Large intestine (tissue), 3 donors: Measurements from ENCODE around the gene AOX1. TPM values are rescaled to one million over a fixed set of nuclear protein-coding genes. Genes with fewer than 3 reads are reported as not detected.
"Not testable (repeated sequence)": the region's sequence is repeated elsewhere in the genome, so short reads cannot be mapped to it uniquely, and the experiment has no call there.

Experiments
- DNase-seq, 2 donors: peaks; one replicate each; pipeline versions ENCODE4 v3.0.0 to v3.0.0-alpha.2; 2013
- H3K27ac ChIP-seq: one replicate; pipeline ENCODE4 v1.5.1; 2013; ENCODE audit warnings: low read length
- H3K27me3 ChIP-seq: 2 replicates; pipeline ENCODE4 v1.6.1; 2013; ENCODE audit warnings: low read length; ENCODE audit not compliant: control insufficient read depth, insufficient read depth
- H3K36me3 ChIP-seq: 2 replicates; pipeline ENCODE4 v1.6.1; 2013; ENCODE audit warnings: low read length; ENCODE audit not compliant: control insufficient read depth, insufficient read depth
- H3K4me1 ChIP-seq: one replicate; pipeline ENCODE4 v1.6.1; 2013; ENCODE audit warnings: low read length; ENCODE audit not compliant: control insufficient read depth, insufficient read depth
- H3K4me3 ChIP-seq: one replicate; pipeline ENCODE4 v1.5.1; 2013; ENCODE audit warnings: low read length
- H3K9me3 ChIP-seq: one replicate; pipeline ENCODE4 v1.6.1; 2013; ENCODE audit warnings: mild to moderate bottlenecking, low read depth, low read length, moderate library complexity; ENCODE audit not compliant: control insufficient read depth
- WGBS: methylation state at CpG from one replicate; pipeline ENCODE4 v1.1.5; 2013; ENCODE audit warnings: low lambda C conversion rate; ENCODE audit not compliant: insufficient coverage; 5-methylcytosine and 5-hydroxymethylcytosine counted together
- polyA plus RNA-seq: library from polyadenylated mRNA; unstranded; fragments of 120-200 nt; gene quantifications from one replicate; pipeline ENCODE4 v1.2.1, GENCODE V29; 2013

The AOX1 gene
- polyA plus RNA-seq, 1 donor, result 6.4 TPM

DNA sequence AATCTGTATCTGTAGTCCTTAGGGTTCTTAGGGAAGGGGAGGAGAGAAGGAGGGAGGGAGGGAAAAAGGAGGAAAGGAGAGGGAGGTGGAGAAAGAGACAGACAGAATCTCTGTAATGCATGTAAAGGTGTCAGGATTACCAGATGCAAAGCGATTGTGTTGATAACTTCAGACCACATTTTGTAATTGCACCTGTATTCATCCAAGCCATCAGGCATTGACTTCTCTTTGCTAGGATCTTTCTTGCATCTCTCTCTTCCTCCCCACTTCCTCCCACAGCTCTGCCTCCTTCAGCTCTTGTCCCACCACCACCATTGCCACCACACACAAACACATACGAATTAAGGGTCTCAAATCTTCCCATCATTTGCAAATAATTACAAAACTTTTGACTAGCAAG is 91.4 kb downstream of the AOX1 start:
- Histone ChIP-seq H3K9me3 (no peaks in the 10 kb centered on the region), H3K27me3 (no peaks in the 10 kb centered on the region), H3K27ac (no peak overlapping the region), H3K4me1 (no peaks in the 10 kb centered on the region), H3K36me3 (no peaks in the 10 kb centered on the region), H3K4me3 (no peak overlapping the region)
- no CpG with 5 or more reads among the region's 2 CpGs for WGBS
- no peak for DNase-seq

DNA sequence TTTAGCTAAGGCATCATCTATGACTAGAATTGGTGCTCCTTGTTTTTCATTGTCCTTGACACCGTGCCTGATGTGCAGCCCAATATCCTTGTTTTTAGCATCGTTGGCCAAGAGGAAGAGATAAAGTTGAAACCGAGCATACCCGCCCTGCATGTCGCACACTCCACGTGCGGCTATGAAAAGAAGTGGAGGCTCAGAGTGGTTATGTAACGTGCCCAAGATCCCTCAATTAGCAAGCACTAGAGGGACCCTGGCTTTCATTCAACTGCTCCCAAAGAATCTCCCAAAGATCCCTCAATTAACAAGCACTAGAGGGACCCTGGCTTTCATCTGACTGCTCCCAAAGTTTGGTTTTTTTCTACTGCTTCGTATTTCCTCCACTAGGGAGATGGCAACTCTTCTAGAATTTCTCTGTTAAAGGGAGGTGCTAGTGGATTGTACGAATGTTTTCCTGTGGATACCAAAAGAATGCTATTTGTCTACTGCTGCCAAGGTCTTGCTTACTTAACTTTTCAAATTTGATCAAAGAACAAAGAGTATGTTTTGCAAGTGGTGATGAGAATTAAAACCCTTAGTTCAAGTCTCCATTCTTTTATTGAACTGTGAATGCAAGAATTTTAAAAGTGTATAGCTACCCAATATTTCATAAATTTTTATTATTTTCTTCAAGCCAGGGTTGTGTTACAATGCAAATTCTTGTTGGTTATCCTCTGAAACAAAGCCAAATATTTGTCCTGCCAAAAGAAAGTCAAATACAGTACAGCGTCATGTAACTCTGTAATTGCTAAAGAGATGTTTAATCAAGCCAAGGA is 92.1 kb downstream of the AOX1 start:
- Histone ChIP-seq H3K36me3 (no peaks in the 10 kb centered on the region), H3K4me3 (no peak overlapping the region), H3K4me1 (no peaks in the 10 kb centered on the region), H3K27me3 (no peaks in the 10 kb centered on the region), H3K9me3 (no peaks in the 10 kb centered on the region), H3K27ac (no peak overlapping the region)
- DNase-seq, result no peak
- WGBS, result 60% methylated on average over 1 of the region's 11 CpGs

DNA sequence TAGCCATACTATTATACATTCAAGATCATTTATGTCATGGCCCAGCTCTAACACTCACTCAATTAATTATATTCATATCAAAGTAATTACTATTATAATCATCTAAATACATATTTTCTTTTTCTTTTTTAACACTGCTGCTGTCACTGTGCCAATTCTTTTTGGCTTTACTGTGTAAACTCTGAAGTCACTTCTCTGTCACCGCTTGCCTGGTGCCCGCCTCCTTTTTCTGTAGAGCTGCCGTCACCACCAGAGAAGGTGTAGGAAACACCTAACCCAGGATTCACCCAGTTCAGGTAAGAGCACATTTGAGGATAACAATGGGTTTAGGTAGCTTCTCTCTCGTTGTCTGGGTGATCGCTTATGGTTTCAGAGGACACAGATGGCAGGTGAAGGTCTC is 93.3 kb downstream of the AOX1 start:
- no peaks in the 10 kb centered on the region for H3K4me1 ChIP-seq
- H3K4me3 ChIP-seq, result no peak overlapping the region
- no peaks in the 10 kb centered on the region for H3K9me3 ChIP-seq
- DNase-seq, result no peak
- no peaks in the 10 kb centered on the region for H3K36me3 ChIP-seq
- no peaks in the 10 kb centered on the region for H3K27me3 ChIP-seq
- H3K27ac ChIP-seq, result no peak overlapping the region
- WGBS, result no CpG with 5 or more reads among the region's 5 CpGs

DNA sequence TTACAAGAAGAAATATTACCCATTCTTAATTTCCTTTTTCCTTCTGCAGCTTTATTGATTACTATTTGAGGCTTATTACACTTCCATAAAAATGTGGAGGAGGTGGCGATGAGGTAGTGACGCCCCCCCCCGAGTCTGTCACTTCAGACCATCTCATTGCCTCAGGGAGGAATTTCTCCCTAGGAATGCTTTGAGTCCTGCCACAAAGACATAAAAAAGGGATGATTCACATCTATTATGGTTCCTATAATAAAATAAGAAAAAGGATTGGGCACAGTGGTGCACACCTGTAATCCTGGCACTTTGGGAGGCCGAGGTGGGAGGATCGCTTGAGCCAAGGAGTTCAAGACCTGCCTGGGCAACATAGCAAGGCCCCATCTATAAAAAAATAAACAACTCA is 93.7 kb downstream of the AOX1 start:
- Histone ChIP-seq H3K9me3 (no peaks in the 10 kb centered on the region), H3K4me1 (no peaks in the 10 kb centered on the region), H3K27ac (no peak overlapping the region), H3K36me3 (no peaks in the 10 kb centered on the region), H3K4me3 (no peak overlapping the region), H3K27me3 (no peaks in the 10 kb centered on the region)
- no CpG with 5 or more reads among the region's 5 CpGs for WGBS
- DNase-seq, result no peak

DNA sequence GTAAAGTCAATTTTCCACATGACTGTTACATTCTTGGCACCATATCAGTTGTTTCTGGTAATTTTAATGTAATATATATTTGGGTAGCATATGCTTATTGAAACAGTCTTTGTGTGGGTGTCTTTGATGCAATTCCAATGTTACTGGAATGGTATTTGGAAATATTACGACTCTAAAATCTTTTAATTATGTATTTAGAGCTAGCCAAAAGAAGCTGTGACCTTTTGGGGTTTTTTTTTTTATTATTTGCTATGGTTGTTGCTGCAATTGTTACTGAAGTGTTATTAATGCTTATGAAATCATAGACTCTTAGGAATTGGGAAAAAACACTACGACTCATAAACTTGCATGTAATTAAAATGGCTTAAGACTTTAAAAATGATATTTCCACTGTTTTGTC is 95.9 kb downstream of the AOX1 start:
- 80% methylated on average over 2 of the region's 2 CpGs for WGBS

DNA sequence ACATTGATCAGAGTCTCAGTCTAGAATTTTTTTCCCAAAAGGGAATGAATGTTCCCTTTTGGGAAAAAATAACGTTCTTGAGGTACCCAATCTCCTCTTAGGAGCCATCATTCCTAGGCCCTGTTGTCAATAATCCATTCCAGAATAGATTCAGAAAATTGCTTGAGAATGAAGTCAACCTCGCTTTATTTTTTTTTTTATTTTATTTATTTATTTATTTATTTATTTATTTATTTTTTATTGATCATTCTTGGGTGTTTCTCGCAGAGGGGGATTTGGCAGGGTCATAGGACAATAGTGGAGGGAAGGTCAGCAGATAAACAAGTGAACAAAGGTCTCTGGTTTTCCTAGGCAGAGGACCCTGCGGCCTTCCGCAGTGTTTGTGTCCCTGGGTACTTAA is 96.6 kb downstream of the AOX1 start:
- H3K4me1 ChIP-seq, H3K4me3 ChIP-seq, H3K36me3 ChIP-seq, H3K27me3 ChIP-seq, H3K9me3 ChIP-seq, DNase-seq, H3K27ac ChIP-seq: not testable (repeated sequence)
- WGBS, result 100% methylated on average over 1 of the region's 5 CpGs

More for the DNA sequence above, 95.9 kb downstream of the AOX1 start:
- Histone ChIP-seq H3K4me3 (no peak overlapping the region), H3K9me3 (no peaks in the 10 kb centered on the region), H3K27me3 (no peaks in the 10 kb centered on the region), H3K27ac (no peak overlapping the region), H3K4me1 (no peaks in the 10 kb centered on the region), H3K36me3 (no peaks in the 10 kb centered on the region)
- DNase-seq, result no peak

DNA sequence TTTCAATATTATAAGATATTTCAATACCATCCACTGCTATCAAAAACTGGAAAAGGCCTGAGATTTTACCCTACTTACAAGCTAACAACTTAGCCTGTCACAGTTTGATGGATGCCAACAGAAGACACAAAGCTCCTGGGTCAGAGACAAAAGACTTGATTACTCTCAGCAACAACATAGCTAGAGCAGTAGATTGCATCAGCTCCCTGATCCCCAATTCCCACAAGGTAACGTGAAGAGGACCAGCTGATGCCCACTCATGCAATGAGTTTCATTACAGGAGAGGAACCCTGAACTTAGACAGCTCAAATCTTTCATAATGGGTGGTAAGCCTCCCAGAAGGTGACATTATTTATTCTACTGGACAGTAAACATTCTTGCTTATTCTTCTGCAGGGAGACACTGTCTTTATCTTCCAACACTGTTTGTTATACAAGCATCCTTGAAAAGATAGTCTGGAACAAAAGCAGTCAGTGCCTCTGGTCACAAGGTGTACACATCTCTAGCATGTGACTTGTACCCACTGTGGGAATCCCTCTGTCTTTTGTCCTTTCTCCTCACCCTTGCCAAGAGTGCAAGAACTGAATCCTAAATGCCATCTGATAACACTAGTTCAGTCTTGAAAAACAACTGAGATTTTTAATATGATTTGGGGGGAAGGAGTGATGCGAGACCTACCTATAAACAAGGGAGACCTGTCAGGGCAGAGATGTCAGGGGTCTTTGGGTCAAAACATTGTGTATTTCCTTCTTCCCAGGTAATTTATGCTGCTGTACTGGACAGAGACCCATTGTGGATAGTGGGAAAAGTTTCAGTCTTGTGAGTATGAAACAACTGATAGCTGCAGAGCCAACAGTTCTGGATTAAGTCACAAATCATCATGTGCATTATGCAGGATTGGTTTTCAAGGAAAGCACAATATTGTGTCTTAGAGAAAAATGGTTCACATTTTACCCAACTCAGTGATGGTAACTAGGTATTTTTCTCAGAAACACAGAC is 102.4 kb downstream of the AOX1 start:
- Histone ChIP-seq H3K36me3 (no peaks in the 10 kb centered on the region), H3K27me3 (no peaks in the 10 kb centered on the region), H3K27ac (no peak overlapping the region), H3K4me3 (no peak overlapping the region), H3K4me1 (no peaks in the 10 kb centered on the region), H3K9me3 (no peaks in the 10 kb centered on the region)
- WGBS, result no CpG with 5 or more reads among the region's 2 CpGs
- no peak for DNase-seq

DNA sequence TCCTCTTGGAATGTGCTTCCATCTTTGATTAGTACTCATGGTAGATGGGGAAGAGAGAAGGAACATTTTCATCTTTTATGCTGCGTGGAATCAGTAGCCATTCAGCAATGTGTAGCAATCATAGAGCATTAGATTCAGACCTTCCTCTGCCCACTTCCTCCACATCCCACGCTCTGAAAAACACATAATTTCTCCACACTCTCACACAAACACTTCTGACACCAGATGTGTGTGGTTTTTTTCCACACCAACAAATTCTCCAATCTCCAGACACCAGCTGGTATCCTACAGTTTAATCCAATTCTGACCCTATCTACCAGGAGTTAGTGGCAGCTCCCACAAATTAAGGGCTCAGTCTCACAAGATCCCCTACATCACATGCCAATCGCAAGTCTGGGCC is 103.3 kb downstream of the AOX1 start:
- Histone ChIP-seq H3K36me3 (no peaks in the 10 kb centered on the region), H3K9me3 (no peaks in the 10 kb centered on the region), H3K27ac (no peak overlapping the region), H3K4me1 (no peaks in the 10 kb centered on the region), H3K4me3 (no peak overlapping the region), H3K27me3 (no peaks in the 10 kb centered on the region)
- no peak for DNase-seq
- no CpG with 5 or more reads among the region's 3 CpGs for WGBS

DNA sequence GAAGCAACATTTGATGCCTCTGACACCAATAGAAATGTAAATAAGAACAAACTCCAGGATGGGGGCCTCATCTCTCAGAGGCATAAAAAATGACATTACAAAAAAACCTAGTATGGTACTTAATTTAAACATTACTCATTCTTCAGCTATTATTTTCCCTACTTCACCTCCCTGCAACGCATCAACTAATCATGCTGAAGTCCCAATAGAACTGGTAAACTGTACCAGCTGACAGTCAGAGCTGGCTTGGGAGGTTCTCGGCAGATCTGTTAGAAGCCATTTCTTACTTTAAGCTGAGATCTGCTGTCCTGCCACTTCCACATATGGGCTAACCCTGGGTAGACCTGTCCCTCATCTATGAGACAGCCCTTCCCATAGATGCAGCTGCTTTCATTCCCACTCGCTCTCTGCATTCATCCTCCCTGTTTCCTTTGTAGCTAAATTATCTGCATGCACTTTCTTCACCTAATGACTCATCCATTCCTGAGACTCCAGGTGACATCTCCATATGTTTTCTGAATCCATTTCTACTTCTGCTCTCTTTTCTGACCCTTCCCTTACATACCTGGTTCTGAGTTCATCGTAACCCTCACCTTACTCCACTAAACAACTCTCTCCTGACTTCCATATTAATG is 108.1 kb downstream of the AOX1 start:
- Histone ChIP-seq H3K4me3 (no peak overlapping the region), H3K4me1 (peaks cover 3% of the 10 kb centered on the region), H3K27ac (no peak overlapping the region), H3K9me3 (no peaks in the 10 kb centered on the region), H3K36me3 (no peaks in the 10 kb centered on the region), H3K27me3 (no peaks in the 10 kb centered on the region)
- DNase-seq, result no peak
- WGBS, result 100% methylated on average over 3 of the region's 4 CpGs

DNA sequence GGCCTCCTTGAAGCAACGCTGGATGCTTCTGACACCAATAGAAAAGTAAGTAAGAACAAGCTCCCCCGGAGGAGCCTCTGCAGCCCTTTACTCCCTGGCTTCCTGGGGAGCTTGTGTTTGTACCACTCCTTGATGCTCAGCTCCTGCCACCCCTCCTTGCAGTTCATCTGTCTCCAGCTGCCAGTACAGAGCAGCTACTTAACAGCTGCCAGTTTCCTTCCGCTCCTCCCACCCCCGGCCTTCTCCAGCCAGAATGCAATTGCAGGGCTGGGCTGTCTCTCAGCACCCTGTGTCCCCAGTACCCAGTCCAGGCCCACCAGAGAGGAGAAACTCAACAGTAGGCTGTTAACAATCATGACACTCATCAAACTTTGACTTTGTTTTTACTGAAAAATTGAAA is 109.4 kb downstream of the AOX1 start:
- WGBS, result no CpG with 5 or more reads among the region's 4 CpGs
- no peak for DNase-seq
- no peaks in the 10 kb centered on the region for H3K9me3 ChIP-seq

More for the DNA sequence above, 109.4 kb downstream of the AOX1 start:
- Histone ChIP-seq H3K36me3 (no peaks in the 10 kb centered on the region), H3K27ac (no peak overlapping the region), H3K4me1 (peaks cover 4% of the 10 kb centered on the region), H3K27me3 (no peaks in the 10 kb centered on the region), H3K4me3 (no peak overlapping the region)
